CD4-positive, alpha-beta T cell (primary cell): Measurements from ENCODE around the gene STK32C. TPM values are rescaled to one million over a fixed set of nuclear protein-coding genes. Genes with fewer than 3 reads are reported as not detected.

Source experiments
- ATAC-seq: fragments of 200-7000 bp; cut with Tn5 transposase; one replicate; pipeline ENCODE4 v1.10.0; 2022; ENCODE audit warnings: mild to moderate bottlenecking; ENCODE audit not compliant: poor library complexity
- CTCF ChIA-PET: fragments of 350-600 bp; sonication (Branson Sonifier 250); formaldehyde crosslinking; loops from one replicate; lab custom pipeline; 2021; ENCODE audit warnings: antibody characterized with exemption, inconsistent platforms; lab: Charles Lee
- POLR2A ChIA-PET: fragments of 350-600 bp; sonication (Branson Sonifier 250); formaldehyde crosslinking; loops from one replicate; lab custom pipeline; 2021; ENCODE audit warnings: antibody characterized with exemption, inconsistent platforms; lab: Charles Lee
- DNase-seq, 14 experiments: peaks; one replicate each; pipeline ENCODE4 v3.0.0-alpha.2; 2013 to 2020; ENCODE audit warnings: mixed read lengths in 2 of 14
- H3K27ac ChIP-seq, 2 donors: one replicate each; pipeline versions ENCODE4 v1.5.1 to v1.7.0; 2013; ENCODE audit warnings: low read length in 2 of 2, low read depth in 1 of 2, mild to moderate bottlenecking in 1 of 2
- H3K27me3 ChIP-seq, 2 experiments: 1 replicate in 1 of 2; 2 replicates in 1 of 2; pipeline versions ENCODE4 v1.6.1 to v1.7.0; 2013; ENCODE audit warnings: low read length in 2 of 2, control low read depth in 1 of 2, mild to moderate bottlenecking in 1 of 2, moderate library complexity in 1 of 2; ENCODE audit not compliant: insufficient read depth in 2 of 2, control insufficient read depth in 1 of 2
- H3K36me3 ChIP-seq: one replicate; pipeline ENCODE4 v1.6.1; 2013; ENCODE audit warnings: low read length, control low read depth; ENCODE audit not compliant: insufficient read depth
- H3K4me1 ChIP-seq: one replicate; pipeline ENCODE4 v1.6.1; 2013; ENCODE audit warnings: low read length, control low read depth; ENCODE audit not compliant: insufficient read depth
- H3K4me3 ChIP-seq: one replicate; pipeline ENCODE4 v1.5.1; 2013; ENCODE audit warnings: mild to moderate bottlenecking, low read length, moderate library complexity
- H3K9me3 ChIP-seq, 2 experiments: 1 replicate in 1 of 2; 2 replicates in 1 of 2; pipeline versions ENCODE4 v1.6.1 to v1.7.0; 2013; ENCODE audit warnings: low read length in 2 of 2, mild to moderate bottlenecking in 2 of 2, control low read depth in 1 of 2, moderate library complexity in 1 of 2; ENCODE audit not compliant: control insufficient read depth in 1 of 2, insufficient read depth in 1 of 2
- H3K27ac Mint-ChIP-seq: one replicate; pipeline ENCODE4 v1.8.0; 2020; ENCODE audit warnings: mixed read lengths
- H3K27me3 Mint-ChIP-seq: one replicate; pipeline ENCODE4 v1.8.0; 2021; ENCODE audit warnings: mixed read lengths
- H3K36me3 Mint-ChIP-seq: one replicate; pipeline ENCODE4 v1.8.0; 2021; ENCODE audit warnings: low read depth, mixed read lengths
- H3K4me1 Mint-ChIP-seq: one replicate; pipeline ENCODE4 v1.8.0; 2021; ENCODE audit warnings: low read depth, mixed read lengths
- H3K4me3 Mint-ChIP-seq: one replicate; pipeline ENCODE4 v1.8.0; 2020; ENCODE audit warnings: mild to moderate bottlenecking, mixed read lengths
- H3K9me3 Mint-ChIP-seq: one replicate; pipeline ENCODE4 v1.8.0; 2020; ENCODE audit warnings: mixed read lengths
- intact Hi-C, 2 experiments: fragments of 100-400 bp; cut with DNase I in 1 of 2; cut with micrococcal nuclease in 1 of 2; formaldehyde crosslinking; loops; one replicate each; pipeline versions ENCODE4 v1.15.1 to v1.9.0; 2023 to 2025; cut with DNase I, micrococcal nuclease
- total RNA-seq, 174 experiments: library from RNA in 2 of 174; stranded (reverse) in 2 of 174; gene quantifications; one replicate each; pipeline ENCODE4 v1.2.3 and lab custom pipeline; 2021 to 2026
- TF ChIP-seq, protein P1 (sequence below): fragments of 200-600 bp; IDR thresholded peaks from one replicate; pipeline ENCODE4 v1.8.0; 2022; ENCODE audit warnings: antibody characterized with exemption, mild to moderate bottlenecking

Gene STK32C
- total RNA-seq, 2 experiments from 2014 or later = 4.9 to 5.2 TPM

DNA sequence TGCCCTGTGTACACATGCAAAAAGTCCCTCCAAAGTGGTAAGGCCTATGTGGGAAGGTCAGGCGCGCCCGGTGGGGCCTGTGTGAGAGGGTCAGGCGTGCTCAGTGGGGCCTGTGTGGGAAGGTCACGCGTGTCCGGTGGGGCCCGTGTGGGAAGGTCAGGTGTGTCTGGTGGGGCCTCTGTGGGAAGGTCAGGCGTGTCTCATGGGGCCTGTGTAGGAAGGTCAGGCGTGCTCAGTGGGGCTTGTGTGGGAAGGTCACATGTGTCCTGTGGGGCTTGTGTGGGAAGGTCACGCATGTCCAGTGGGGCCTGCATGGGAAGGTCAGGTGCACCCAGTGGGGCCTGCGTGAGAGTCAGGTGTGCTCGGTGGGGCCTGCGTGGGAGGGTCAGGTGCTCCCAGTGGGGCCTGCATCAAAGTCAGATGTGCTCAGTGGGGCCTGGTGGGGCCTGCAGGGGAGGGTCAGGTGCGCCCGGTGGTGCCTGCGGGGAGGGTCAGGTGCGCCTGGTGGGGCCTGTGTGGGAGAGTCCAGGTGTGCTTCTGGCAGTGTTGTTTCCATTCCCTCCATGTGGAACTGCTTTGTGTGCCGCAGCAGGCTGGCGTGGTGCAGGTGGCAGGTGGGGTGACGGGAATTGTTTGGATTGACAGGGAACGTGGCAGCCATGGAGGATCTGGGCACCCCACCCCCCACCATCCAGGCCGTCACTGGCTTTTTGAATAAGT lies 39.6 kb upstream of the STK32C start:
- Mint-ChIP-seq H3K27ac (no peak overlapping the region), H3K9me3 (no peaks in the 10 kb centered on the region), H3K4me3 (no peak overlapping the region), H3K4me1 (no peaks in the 10 kb centered on the region), H3K36me3 (peaks cover 19% of the 10 kb centered on the region), H3K27me3 (no peaks in the 10 kb centered on the region)
- intact Hi-C loops = no loop called here
- ChIA-PET CTCF (no interaction called here), POLR2A (no interaction called here)
- Histone ChIP-seq H3K27ac (no peak overlapping the region), H3K36me3 (peaks cover 6% of the 10 kb centered on the region), H3K27me3 (no peaks in the 10 kb centered on the region), H3K4me3 (no peak overlapping the region), H3K9me3 (peaks cover 0 to 2% of the 10 kb centered on the region in 2 experiments), H3K4me1 (no peaks in the 10 kb centered on the region)
- ATAC-seq (no peak), DNase-seq (no peak)
- TF ChIP-seq, protein P1, sequence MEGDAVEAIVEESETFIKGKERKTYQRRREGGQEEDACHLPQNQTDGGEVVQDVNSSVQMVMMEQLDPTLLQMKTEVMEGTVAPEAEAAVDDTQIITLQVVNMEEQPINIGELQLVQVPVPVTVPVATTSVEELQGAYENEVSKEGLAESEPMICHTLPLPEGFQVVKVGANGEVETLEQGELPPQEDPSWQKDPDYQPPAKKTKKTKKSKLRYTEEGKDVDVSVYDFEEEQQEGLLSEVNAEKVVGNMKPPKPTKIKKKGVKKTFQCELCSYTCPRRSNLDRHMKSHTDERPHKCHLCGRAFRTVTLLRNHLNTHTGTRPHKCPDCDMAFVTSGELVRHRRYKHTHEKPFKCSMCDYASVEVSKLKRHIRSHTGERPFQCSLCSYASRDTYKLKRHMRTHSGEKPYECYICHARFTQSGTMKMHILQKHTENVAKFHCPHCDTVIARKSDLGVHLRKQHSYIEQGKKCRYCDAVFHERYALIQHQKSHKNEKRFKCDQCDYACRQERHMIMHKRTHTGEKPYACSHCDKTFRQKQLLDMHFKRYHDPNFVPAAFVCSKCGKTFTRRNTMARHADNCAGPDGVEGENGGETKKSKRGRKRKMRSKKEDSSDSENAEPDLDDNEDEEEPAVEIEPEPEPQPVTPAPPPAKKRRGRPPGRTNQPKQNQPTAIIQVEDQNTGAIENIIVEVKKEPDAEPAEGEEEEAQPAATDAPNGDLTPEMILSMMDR = no peak

DNA sequence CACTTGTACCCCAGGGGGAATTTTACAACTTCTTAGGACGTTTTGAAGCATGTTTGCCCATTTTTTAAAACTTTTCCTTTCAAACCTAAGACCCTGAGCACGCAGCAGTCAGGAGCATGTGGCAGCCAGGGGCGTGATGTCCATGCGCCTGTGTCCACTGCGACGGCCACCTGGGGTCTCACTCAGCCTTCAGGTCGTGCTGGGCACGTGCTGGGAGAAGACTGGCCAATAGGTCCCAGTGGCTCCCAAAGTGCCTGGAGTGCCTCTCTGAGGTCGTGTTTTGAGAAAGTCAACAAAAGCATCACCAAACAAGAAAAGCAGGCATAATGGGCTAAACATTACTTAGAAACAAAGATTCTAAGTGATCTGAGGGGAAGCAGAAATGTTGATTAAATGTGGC lies 39.1 kb upstream of the STK32C start:
- POLR2A ChIA-PET = no interaction called here
- Mint-ChIP-seq H3K36me3 (peaks cover 22% of the 10 kb centered on the region), H3K9me3 (no peaks in the 10 kb centered on the region), H3K27ac (no peak overlapping the region), H3K4me3 (no peak overlapping the region), H3K27me3 (no peaks in the 10 kb centered on the region), H3K4me1 (no peaks in the 10 kb centered on the region)
- peaks cover 6% of the 10 kb centered on the region for H3K36me3 ChIP-seq
- no peaks in the 10 kb centered on the region for H3K27me3 ChIP-seq
- H3K4me1 ChIP-seq = no peaks in the 10 kb centered on the region
- intact Hi-C loops = no loop called here
- CTCF ChIA-PET = no interaction called here
- TF ChIP-seq, protein P1 = no peak
- H3K27ac ChIP-seq = no peak overlapping the region
- no peak for ATAC-seq
- no peak overlapping the region for H3K4me3 ChIP-seq
- no peak for DNase-seq
- H3K9me3 ChIP-seq = peaks cover 0 to 5% of the 10 kb centered on the region in 2 experiments

DNA sequence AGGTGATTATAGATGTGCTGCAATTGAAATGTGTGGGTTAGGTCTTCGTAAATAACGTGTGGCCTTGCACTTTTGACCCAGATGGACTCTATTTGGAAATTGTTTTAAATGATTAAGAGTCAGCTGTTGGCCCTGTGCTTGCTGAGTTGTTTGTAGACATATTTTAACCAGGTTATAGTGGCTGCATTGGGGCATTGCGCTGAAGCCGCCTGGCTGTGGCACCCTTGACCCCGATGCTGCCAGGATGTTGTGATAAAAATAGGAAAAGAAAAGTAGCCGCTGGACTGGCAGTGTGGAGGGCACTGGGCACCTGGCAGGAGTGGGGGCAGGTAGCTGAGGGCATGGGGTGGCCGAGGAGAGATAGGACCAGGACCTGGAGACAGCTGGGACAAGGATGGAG lies 37.6 kb upstream of the STK32C start:
- Histone ChIP-seq H3K4me1 (no peaks in the 10 kb centered on the region), H3K9me3 (peaks cover 0 to 7% of the 10 kb centered on the region in 2 experiments), H3K36me3 (peaks cover 6% of the 10 kb centered on the region), H3K27me3 (no peaks in the 10 kb centered on the region), H3K4me3 (no peak overlapping the region), H3K27ac (no peak overlapping the region)
- Mint-ChIP-seq H3K4me3 (no peak overlapping the region), H3K27me3 (no peaks in the 10 kb centered on the region), H3K4me1 (no peaks in the 10 kb centered on the region), H3K9me3 (no peaks in the 10 kb centered on the region), H3K36me3 (peaks cover 27% of the 10 kb centered on the region), H3K27ac (no peak overlapping the region)
- ATAC-seq (no peak), DNase-seq (no peak)
- intact Hi-C loops = no loop called here
- TF ChIP-seq, protein P1 = no peak
- ChIA-PET POLR2A (no interaction called here), CTCF (no interaction called here)
